ENCODE measurements around the gene ICAM2. TPM values are rescaled to one million over a fixed set of nuclear protein-coding genes. Genes with fewer than 3 reads are reported as not detected.

The ICAM2 gene
- polyA plus RNA-seq, 1 of the 3 experiments (the other 2 are of a cell fraction), result 0.08 TPM

GRCh38 chr17:64032081-64032480 lies 11.6 kb upstream of the ICAM2 start:
- no peak overlapping the region for H3K4me2 ChIP-seq
- WGBS (ENCODE audit: low lambda C conversion rate), result 68% methylated on average over 4 of the region's 4 CpGs
- no peak overlapping the region for H3K27ac ChIP-seq (ENCODE audit: low read depth in 2 of 2, low read length in 1 of 2)
- H3K79me2 ChIP-seq (ENCODE audit: insufficient read depth), result no peaks in the 10 kb centered on the region
- TF ChIP-seq RFX5 (IDR thresholded peaks at IDR 0.05; ENCODE audit: low read length) (no peak), TCF12 (IDR thresholded peaks at IDR 0.05) (0 out of 2 replicates have a peak, but pooled peaks have one; percentile 9)
- no peak overlapping the region for H3K9ac ChIP-seq
- H3K9me2 ChIP-seq, result no peaks in the 10 kb centered on the region
- no peaks in the 10 kb centered on the region for H3K4me1 ChIP-seq (ENCODE audit: control insufficient read depth in 1 of 2, insufficient read depth in 2 of 2, low read depth in 1 of 2, low read length in 1 of 2)
- H3K9me3 ChIP-seq, result no peaks in the 10 kb centered on the region
- POLR2A ChIA-PET, result no interaction called here
- H3K4me3 ChIP-seq (ENCODE audit: low read depth in 2 of 2, low read length in 1 of 2), result no peak overlapping the region
- H3F3A ChIP-seq (replicated peaks; ENCODE audit: insufficient read depth), result no peaks in the 10 kb centered on the region
- no peaks in the 10 kb centered on the region for H3K27me3 ChIP-seq (ENCODE audit: insufficient read depth)
- no peak for DNase-seq
- no peak overlapping the region for H2AFZ ChIP-seq (ENCODE audit: low read depth)
- no peaks in the 10 kb centered on the region for H3K36me3 ChIP-seq (replicated peaks in 1 of 2; ENCODE audit: control insufficient read depth in 1 of 2, insufficient read depth in 2 of 2, low read length in 1 of 2)
- CTCF ChIA-PET, result interaction anchor here (0.7 to 17.1 kb wide), 7 partner anchors 19 to 249 kb away, joined by 3 to 810 read pairs (median 55); partner anchors contain the start of genes ERN1 and GH1
- H4K20me1 ChIP-seq (ENCODE audit: insufficient read depth), result no peaks in the 10 kb centered on the region

GRCh38 chr17:64028874-64029464 lies 8.5 kb upstream of the ICAM2 start:
- peak; percentile 83 for DNase-seq
- Histone ChIP-seq H3K9me3 (no peaks in the 10 kb centered on the region), H3K9me2 (no peaks in the 10 kb centered on the region), H3K27ac (ENCODE audit: low read depth in 2 of 2, low read length in 1 of 2) (no peak overlapping the region), H3K27me3 (ENCODE audit: insufficient read depth) (no peaks in the 10 kb centered on the region), H4K20me1 (ENCODE audit: insufficient read depth) (no peaks in the 10 kb centered on the region), H3K4me3 (ENCODE audit: low read depth in 2 of 2, low read length in 1 of 2) (no peak overlapping the region; a peak in 1 of 4 replicates), H3K4me1 (ENCODE audit: control insufficient read depth in 1 of 2, insufficient read depth in 2 of 2, low read depth in 1 of 2, low read length in 1 of 2) (no peaks in the 10 kb centered on the region), H3K4me2 (no peak overlapping the region), H3K79me2 (ENCODE audit: insufficient read depth) (no peaks in the 10 kb centered on the region), H3K36me3 (replicated peaks in 1 of 2; ENCODE audit: control insufficient read depth in 1 of 2, insufficient read depth in 2 of 2, low read length in 1 of 2) (no peaks in the 10 kb centered on the region), H2AFZ (ENCODE audit: low read depth) (0 out of 2 replicates have a peak overlapping the region, but pooled peaks have one; percentile 21), H3F3A (replicated peaks; ENCODE audit: insufficient read depth) (peaks cover 4% of the 10 kb centered on the region), H3K9ac (no peak overlapping the region)
- POLR2A ChIA-PET, result interaction anchor here (0.9 to 1.7 kb wide), 3 partner anchors 101 to 117 kb away, joined by 4 to 10 read pairs (median 6); partner anchors contain the start of gene ERN1
- TF ChIP-seq MXI1 (IDR thresholded peaks at IDR 0.05; ENCODE audit: low read depth, low read length) (0 out of 2 replicates have a peak, but pooled peaks have one; percentile 26), CTCF (IDR thresholded peaks at IDR 0.05) (peak; percentile 97), FOXM1 (IDR thresholded peaks at IDR 0.05; ENCODE audit: low read depth) (no peak), RAD21 (IDR thresholded peaks at IDR 0.05; ENCODE audit: low read length) (peak; percentile 82), SMC3 (IDR thresholded peaks at IDR 0.05; ENCODE audit: low read depth, low read length) (peak; percentile 94), NRF1 (IDR thresholded peaks at IDR 0.05; ENCODE audit: low read depth, low read length) (0 out of 2 replicates have a peak, but pooled peaks have one; percentile 13)
- CTCF ChIA-PET, result interaction anchor here (0.6 to 17.1 kb wide), 83 partner anchors 9 to 470 kb away, joined by 3 to 810 read pairs (median 6); partner anchors contain the start of genes CD79B, CSHL1, ERN1 and GH1
- WGBS (ENCODE audit: low lambda C conversion rate), result 19% methylated on average over 3 of the region's 3 CpGs

Data from SK-N-SH (cell line).